ENCODE data around the gene SRP68. TPM values are rescaled to one million over a fixed set of nuclear protein-coding genes. Genes with fewer than 3 reads are reported as not detected.
"Not testable (repeated sequence)": the region's sequence is repeated elsewhere in the genome, so short reads cannot be mapped to it uniquely, and the experiment has no call there.

Gene SRP68
- total RNA-seq, 1 donor from 2014 or later = 86.7 TPM

DNA sequence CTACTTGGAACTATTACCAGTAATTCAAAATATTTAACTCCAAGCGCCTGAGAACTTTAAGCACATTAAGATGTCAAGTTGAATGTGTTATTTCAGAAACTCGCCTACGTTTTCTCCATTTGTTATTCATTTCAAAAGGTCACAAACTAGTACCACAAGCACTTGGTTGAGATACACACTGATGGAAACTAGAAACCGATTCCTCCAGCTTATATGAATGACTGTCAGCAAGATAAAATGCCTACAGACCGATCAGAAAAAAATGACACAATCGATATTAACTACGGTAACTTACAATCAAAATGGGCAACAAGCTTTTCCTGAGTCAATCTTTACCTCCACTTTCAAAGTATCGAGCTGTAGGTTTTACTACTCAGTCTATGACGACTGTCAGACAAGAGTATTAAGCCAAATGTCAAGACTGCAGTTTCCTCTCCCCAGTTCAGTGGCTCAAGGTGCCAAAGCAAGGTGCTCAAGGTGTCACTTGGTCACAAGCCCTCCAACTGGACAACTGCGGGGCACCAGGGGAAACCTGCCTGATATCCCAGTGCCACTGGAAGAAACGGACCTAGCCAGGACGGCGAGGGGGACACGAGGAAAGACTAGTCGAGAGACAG is 678 bp downstream of the SRP68 start:
- TF ChIP-seq, protein P1, sequence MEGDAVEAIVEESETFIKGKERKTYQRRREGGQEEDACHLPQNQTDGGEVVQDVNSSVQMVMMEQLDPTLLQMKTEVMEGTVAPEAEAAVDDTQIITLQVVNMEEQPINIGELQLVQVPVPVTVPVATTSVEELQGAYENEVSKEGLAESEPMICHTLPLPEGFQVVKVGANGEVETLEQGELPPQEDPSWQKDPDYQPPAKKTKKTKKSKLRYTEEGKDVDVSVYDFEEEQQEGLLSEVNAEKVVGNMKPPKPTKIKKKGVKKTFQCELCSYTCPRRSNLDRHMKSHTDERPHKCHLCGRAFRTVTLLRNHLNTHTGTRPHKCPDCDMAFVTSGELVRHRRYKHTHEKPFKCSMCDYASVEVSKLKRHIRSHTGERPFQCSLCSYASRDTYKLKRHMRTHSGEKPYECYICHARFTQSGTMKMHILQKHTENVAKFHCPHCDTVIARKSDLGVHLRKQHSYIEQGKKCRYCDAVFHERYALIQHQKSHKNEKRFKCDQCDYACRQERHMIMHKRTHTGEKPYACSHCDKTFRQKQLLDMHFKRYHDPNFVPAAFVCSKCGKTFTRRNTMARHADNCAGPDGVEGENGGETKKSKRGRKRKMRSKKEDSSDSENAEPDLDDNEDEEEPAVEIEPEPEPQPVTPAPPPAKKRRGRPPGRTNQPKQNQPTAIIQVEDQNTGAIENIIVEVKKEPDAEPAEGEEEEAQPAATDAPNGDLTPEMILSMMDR (conservative IDR thresholded peaks at IDR 0.05) = no peak
- Mint-ChIP-seq H3K9me3 (no peaks in the 10 kb centered on the region), H3K27me3 (peaks cover 31% of the 10 kb centered on the region), H3K27ac (peak overlapping the region; percentile 81), H3K36me3 (peaks cover 4% of the 10 kb centered on the region), H3K4me3 (peak overlapping the region; percentile 97), H3K4me1 (ENCODE audit: unreplicated experiment) (peaks cover 20% of the 10 kb centered on the region)
- no peak for DNase-seq (ENCODE audit: extremely low spot score, unreplicated experiment)

DNA sequence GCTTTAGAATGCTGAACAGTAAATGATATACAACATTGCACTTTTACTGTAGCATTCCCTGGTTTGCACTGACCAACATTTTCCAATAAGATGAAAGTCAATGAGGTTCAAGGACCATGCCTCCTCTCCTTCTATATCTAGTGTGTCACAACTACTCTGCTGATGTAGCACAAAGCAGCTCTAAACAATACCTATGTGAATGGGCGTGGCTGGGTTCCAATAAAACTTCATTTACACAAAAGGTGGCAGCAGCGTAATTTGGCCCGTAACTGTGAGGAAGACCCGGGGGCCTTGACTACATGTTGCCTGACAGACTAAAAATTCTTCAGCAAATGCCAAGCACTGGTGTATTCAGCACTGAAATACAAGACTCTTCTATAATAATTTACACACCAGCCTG is 6.5 kb downstream of the SRP68 start:
- Mint-ChIP-seq H3K4me1 (ENCODE audit: unreplicated experiment) (peaks cover 2% of the 10 kb centered on the region), H3K27ac (peak overlapping the region; percentile 18), H3K36me3 (peaks cover 27% of the 10 kb centered on the region), H3K9me3 (no peaks in the 10 kb centered on the region), H3K27me3 (no peaks in the 10 kb centered on the region), H3K4me3 (no peak overlapping the region)
- TF ChIP-seq, protein P1 (conservative IDR thresholded peaks at IDR 0.05) = no peak
- DNase-seq (ENCODE audit: extremely low spot score, unreplicated experiment) = no peak

- no peaks in the 10 kb centered on the region for H3K9me3 Mint-ChIP-seq
- H3K4me3 Mint-ChIP-seq = no peak overlapping the region
- peaks cover 31% of the 10 kb centered on the region for H3K36me3 Mint-ChIP-seq
- TF ChIP-seq, protein P1 (conservative IDR thresholded peaks at IDR 0.05) = no peak
- H3K27ac Mint-ChIP-seq = no peak overlapping the region
- no peaks in the 10 kb centered on the region for H3K4me1 Mint-ChIP-seq (ENCODE audit: unreplicated experiment)
- H3K27me3 Mint-ChIP-seq = no peaks in the 10 kb centered on the region
- no peak for DNase-seq (ENCODE audit: extremely low spot score, unreplicated experiment)
Observed at GRCh38 chr17:76063875-76064546, 8.3 kb downstream of the SRP68 start.

DNA sequence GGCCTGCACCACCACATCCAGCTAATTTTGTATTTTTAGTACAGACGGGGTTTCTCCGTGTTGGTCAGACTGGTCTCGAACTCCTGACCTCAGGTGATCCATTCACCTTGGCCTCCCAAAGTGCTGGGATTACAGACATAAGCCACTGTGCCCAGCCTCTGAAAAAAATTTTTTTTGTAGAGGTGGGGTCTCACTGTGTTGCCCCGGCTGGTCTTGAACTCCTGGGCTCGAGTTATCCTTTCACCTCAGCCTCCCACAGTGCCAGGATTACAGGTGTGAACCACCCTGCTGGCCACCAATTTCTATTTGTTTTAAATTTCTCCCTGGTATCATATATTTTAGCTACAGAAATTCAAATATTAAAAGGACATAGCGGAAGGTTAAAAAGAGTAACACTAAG is 14.1 kb downstream of the SRP68 start:
- not testable (repeated sequence) for H3K27me3 Mint-ChIP-seq; DNase-seq (ENCODE audit: extremely low spot score, unreplicated experiment); H3K4me3 Mint-ChIP-seq; H3K4me1 Mint-ChIP-seq (ENCODE audit: unreplicated experiment); H3K27ac Mint-ChIP-seq; H3K9me3 Mint-ChIP-seq
- H3K36me3 Mint-ChIP-seq = peaks cover 33% of the 10 kb centered on the region

DNA sequence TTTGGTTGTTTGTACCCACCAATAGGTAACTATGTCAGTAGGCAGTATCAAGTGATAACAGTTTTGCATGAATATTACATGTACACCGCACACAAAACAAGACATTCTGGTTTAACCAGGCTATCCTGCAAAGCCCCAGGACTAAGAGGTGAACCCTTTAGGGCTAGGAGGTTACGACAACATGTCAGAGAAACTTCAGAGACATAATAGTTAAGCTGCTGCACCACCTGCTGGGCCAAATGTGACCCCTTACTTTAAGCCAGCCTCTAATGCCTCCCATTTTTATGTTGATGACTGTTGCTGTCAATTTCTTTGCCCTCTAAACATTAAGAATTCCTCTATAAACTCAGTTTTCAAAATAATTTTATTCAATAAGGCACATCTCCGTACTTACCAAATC is 15.4 kb downstream of the SRP68 start:
- no peak for DNase-seq (ENCODE audit: extremely low spot score, unreplicated experiment)
- Mint-ChIP-seq H3K36me3 (peaks cover 33% of the 10 kb centered on the region), H3K4me1 (ENCODE audit: unreplicated experiment) (peaks cover 4% of the 10 kb centered on the region), H3K9me3 (no peaks in the 10 kb centered on the region), H3K4me3 (peak overlapping the region; percentile 63), H3K27me3 (no peaks in the 10 kb centered on the region), H3K27ac (peak overlapping the region; percentile 83)
- TF ChIP-seq, protein P1 (conservative IDR thresholded peaks at IDR 0.05) = no peak

DNA sequence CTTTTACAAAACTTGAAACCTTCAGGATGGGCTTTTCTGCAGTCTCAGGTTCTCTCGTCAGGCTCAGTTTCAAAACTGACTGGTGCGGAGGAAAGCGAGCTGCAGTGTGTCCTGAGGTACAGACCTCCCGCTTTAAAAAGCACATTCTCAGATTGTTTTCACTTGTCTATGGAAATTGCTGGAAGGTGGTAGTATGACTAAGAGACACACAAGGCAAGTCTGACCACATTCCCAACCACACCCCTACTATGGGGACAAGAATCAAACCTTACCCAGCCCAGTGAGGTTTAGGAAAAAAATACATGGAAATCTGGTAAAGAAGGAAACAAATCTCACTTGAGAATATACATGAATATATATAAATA is 18.2 kb downstream of the SRP68 start:
- Mint-ChIP-seq H3K27ac (peak overlapping the region; percentile 99), H3K36me3 (peaks cover 44% of the 10 kb centered on the region), H3K4me3 (peak overlapping the region; percentile 80), H3K4me1 (ENCODE audit: unreplicated experiment) (peaks cover 11% of the 10 kb centered on the region), H3K9me3 (peaks cover 4% of the 10 kb centered on the region), H3K27me3 (no peaks in the 10 kb centered on the region)
- DNase-seq (ENCODE audit: extremely low spot score, unreplicated experiment) = no peak
- TF ChIP-seq, protein P1 (conservative IDR thresholded peaks at IDR 0.05) = no peak
